Coronary artery (tissue), 2 donors: ENCODE results near the gene VAT1L.

Experiments
- DNase-seq: peaks from one replicate; pipeline ENCODE4 v3.0.0-alpha.2; 2017; ENCODE audit warnings: low spot score
- H3K27ac ChIP-seq, 2 donors: fragments of 200-600 bp; sonication (generic); one replicate each; pipeline ENCODE4 v1.5.1; 2016 to 2019
- H3K4me3 ChIP-seq: fragments of 200-600 bp; sonication (generic); 2 replicates; pipeline ENCODE4 v1.5.1; 2016; ENCODE audit warnings: mild to moderate bottlenecking, moderate library complexity
- TF ChIP-seq, protein P1 (sequence below): fragments of 200-600 bp; sonication (generic); IDR thresholded peaks from one replicate; pipeline ENCODE4 v1.5.1; 2019; ENCODE audit warnings: antibody characterized with exemption

Gene VAT1L

GRCh38 chr16:77850636-77851333 is 62.4 kb downstream of the VAT1L start:
- no peak for DNase-seq
- Histone ChIP-seq H3K4me3 (no peak overlapping the region), H3K27ac (no peak overlapping the region)
- TF ChIP-seq, protein P1, sequence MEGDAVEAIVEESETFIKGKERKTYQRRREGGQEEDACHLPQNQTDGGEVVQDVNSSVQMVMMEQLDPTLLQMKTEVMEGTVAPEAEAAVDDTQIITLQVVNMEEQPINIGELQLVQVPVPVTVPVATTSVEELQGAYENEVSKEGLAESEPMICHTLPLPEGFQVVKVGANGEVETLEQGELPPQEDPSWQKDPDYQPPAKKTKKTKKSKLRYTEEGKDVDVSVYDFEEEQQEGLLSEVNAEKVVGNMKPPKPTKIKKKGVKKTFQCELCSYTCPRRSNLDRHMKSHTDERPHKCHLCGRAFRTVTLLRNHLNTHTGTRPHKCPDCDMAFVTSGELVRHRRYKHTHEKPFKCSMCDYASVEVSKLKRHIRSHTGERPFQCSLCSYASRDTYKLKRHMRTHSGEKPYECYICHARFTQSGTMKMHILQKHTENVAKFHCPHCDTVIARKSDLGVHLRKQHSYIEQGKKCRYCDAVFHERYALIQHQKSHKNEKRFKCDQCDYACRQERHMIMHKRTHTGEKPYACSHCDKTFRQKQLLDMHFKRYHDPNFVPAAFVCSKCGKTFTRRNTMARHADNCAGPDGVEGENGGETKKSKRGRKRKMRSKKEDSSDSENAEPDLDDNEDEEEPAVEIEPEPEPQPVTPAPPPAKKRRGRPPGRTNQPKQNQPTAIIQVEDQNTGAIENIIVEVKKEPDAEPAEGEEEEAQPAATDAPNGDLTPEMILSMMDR = no peak

- Histone ChIP-seq H3K27ac (no peak overlapping the region), H3K4me3 (no peak overlapping the region)
- TF ChIP-seq, protein P1 = no peak
- no peak for DNase-seq
Measured at GRCh38 chr16:77853161-77853560, 64.8 kb downstream of the VAT1L start.

DNA sequence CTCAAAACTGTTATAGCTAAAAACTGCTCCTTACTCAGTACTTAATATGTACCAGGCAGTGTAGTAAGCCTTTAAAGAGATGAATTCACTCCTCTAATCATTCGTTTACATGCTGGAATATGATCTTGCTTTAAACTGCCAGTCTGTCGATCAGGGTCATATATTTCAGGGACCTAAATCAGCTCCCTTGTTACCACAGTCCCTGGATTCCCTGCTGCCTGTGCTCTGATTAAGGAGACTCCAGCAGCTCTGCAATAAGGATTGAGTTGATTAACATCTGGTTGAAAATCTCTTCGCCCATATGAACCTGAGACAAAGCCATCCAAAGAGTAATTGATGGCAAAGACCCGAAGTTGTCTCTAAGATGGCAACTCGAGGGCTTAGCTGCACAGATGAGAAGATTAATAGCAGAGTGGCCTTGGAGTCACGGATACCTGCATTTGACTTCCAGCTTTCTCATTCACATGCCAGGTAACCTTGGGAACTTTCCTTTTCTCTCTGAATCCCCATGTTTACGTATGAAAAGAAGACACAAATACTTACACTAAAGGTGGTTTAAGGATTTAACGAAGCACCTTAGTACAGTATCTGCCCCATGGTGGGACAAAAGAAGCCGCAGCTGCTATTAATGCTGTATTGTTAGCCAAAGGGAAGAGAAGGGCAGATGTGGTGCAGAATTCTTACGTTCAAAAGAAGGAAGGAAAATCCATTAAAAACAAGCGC is 68.2 kb downstream of the VAT1L start:
- Histone ChIP-seq H3K4me3 (no peak overlapping the region), H3K27ac (no peak overlapping the region)
- DNase-seq = no peak
- TF ChIP-seq, protein P1 = no peak

- no peak overlapping the region for H3K27ac ChIP-seq
- DNase-seq = no peak
- TF ChIP-seq, protein P1 = no peak
- no peak overlapping the region for H3K4me3 ChIP-seq
Measured at GRCh38 chr16:77858060-77858459, 69.7 kb downstream of the VAT1L start.

- no peak for DNase-seq
- Histone ChIP-seq H3K27ac (no peak overlapping the region), H3K4me3 (no peak overlapping the region)
- TF ChIP-seq, protein P1 = no peak
Measured at GRCh38 chr16:77859493-77860232, 71.3 kb downstream of the VAT1L start.

- DNase-seq = no peak
- TF ChIP-seq, protein P1 = no peak
- no peak overlapping the region for H3K4me3 ChIP-seq
- H3K27ac ChIP-seq = no peak overlapping the region
Measured at GRCh38 chr16:77860953-77861352, 72.6 kb downstream of the VAT1L start.
